HG03439 (cell line): Measurements from ENCODE around the gene SCOC.
"Not testable (repeated sequence)": the region's sequence is repeated elsewhere in the genome, so short reads cannot be mapped to it uniquely, and the experiment has no call there.

ENCODE experiments used
- ATAC-seq: cut with Tn5 transposase; IDR thresholded peaks from one replicate; pipeline ENCODE4 v1.9.1; 2021; ENCODE audit warnings: mild to moderate bottlenecking, moderate library complexity; ENCODE audit not compliant: unreplicated experiment

Gene SCOC

DNA sequence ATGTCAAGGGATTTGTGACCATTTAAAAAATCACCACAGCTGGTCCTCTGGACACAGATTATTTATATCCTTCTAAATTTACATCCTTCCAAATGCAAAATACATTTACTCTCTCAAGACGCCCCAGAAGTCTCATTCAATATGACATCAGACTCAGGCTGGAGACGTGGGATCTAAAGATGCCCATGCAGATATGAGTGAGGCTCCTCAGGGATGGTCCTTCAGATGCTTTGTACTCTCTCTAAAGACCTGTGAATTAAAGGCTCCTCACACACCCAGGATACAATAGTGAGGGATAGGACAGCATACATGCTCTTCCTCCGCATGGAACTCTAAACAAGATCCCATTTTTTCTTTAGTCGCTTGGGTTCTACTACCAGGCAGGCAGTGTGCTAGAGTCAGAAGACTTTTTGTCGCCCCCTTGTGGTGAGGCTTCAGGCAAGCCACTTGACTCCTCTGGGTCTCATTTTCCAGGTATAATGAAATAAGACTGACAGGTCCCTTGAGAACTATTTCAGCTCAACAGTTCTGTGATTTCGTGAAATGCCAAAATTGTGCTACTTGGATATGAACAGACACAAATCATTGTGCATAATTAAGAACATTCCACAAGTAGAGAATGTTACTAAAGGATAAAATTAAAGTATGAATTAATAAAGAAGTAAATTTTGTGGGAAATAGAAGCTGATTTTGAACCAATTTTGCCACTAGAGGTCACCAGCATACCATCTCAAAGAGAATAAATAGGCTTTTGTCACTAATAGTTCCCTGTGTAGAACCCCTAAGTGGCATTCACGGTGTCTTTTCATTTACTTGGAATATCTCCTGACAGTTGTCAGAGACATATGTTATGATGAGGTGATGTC lies 13.7 kb upstream of the SCOC start:
- peak; percentile 95 for ATAC-seq

DNA sequence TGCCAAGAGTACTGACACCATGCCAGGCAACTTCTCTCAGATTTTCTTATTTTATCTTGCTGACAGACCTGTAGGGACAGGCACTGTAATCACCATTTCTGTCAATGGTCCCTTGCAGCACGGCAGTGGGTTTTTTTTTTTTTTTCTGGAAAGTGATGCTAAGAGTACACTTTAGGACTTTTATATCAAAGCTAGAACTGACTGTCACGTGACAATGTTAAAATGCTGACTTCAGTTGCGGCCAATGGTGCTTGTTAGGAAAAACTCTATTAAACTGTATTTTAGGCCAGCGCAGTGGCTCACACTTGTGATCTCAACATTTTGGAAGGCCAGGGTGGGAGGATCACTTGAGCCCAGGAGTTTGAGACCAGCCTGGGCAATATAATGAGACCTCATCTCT lies 12.3 kb upstream of the SCOC start:
- ATAC-seq = no peak

DNA sequence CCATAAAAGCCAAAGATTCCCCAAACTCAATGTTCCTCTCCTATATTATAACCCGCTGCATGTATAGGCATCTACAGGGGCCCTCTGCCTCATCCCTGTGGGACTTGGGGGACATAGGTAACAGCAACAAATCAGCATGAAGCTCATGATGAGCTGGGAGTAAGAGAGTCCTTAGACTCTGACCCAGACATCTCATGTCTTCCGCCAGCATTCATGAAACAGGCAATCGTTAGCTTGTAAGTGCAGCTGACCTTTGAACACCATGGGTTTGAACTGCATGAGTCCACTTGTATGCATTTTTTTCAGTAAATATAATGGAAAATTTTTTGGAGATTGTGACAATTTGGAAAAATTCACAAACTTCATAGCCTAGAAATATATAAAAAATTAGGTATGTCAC lies 10.4 kb upstream of the SCOC start:
- no peak for ATAC-seq

DNA sequence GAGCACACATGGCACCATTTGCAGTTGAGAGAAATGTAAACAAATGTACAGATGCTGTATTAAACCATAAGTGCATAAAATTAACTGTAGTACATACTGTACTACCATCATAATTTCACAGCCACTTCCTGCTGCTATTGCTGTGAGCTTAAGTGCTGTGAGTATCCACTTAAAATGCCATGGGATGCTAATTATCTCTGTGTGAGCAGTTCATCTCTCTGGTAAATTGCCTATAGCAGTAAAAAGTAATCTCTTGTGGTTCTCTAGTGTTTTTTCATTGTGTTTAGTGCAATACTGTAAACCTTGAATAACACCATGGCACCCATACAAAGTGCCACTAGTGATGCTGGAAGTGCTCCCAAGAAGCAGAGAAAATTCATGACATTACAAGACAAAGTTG lies 9.9 kb upstream of the SCOC start:
- no peak for ATAC-seq

DNA sequence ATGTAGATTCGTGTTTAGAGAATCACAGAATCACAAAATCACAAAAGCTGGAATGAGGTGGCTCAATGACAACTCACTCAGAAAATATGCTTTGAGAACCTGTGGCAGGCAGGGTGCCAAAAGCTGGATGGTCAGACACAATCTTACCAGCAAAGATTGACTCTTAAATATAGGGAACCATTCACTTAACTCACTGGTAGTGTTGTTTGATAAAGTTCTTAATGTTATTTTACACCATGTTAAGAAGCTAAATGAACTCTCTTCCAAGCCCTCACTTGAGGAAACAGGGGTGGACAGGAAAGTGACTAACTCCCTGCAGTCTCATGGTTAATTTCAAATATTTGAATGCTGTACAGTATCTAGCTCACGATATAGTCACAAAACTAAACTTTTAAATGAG lies 5.7 kb upstream of the SCOC start:
- no peak for ATAC-seq

DNA sequence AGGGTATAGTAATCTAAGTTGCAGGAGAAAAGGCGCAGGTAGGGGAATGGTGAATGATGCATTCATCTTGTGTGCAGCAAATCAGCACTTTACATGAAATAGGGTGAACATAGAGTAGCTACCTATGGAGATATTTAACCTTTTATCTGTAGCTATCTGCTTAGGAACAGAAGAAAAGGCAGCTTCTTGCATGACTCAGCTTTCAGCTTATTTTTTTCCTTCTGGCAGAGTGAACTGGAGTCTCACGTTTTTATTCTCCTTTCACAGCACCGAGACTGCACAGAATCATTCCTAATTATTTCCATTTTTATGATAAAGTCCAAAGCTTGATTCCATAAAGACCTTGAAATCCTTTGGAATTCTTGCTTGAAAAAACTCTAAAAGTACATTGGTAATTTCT lies 4.8 kb upstream of the SCOC start:
- no peak for ATAC-seq

DNA sequence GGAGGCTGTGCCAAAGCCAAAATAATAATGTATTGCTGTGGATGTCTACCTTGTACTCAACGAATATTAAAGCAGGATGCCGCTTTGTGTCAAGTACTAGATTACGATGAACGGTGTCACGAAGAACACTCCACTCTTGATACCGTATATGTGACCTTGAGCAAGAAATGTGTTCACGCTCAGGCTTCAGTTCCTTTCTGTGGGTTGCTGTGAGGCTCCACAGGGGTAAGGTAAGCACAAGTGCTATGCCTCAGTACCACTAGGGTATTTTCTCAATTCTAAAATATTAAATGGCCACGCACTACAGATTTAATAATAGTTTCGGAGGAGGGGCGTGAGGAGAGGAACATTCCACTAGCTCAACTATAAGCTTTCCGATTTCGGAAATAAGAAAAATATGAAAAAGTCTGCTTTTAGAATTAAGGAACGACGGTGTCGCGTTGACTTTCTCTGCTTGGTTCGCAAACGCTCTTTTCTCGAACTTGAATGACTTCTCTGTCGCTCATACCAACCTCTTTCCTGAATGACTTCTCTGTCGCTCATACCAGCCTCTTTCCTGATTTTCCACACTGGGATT lies 607 bp upstream of the SCOC start:
- peak; percentile 57 for ATAC-seq

DNA sequence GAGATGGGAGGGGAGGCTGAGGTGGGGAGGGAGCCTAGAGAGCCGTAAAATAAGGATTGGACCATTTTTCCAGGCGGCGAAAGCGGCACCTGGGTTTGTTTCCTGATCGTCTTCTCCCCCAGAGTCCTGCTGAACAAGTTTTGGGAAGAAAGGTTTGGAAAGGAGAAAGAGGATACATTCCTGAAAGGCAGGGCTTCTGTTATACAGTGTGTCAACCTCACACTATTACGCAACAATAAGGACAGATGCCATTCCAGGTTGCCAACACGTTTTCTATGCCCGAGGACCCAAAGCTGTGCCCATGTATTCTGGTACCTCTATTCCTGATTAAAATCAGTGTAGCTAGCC lies 658 bp downstream of the SCOC start:
- no peak for ATAC-seq

DNA sequence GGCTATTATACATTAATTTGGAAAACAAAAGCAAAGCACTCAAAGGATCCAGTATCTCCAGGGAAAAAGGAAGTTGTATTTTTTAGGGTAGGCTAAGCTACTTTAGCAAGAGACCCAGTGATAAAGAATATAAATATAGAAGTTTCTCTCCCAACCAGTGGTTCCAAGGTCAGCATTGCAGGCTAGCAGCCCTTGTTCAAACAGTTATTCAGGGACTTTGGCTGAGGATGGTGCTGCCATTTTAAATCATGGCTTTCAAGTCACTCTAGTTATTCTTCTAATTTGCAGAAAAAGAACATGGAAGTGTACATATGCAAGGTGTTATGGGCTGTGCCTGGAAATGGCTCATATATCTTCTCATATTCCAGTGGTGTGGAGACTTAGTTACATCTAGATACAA lies 9.3 kb downstream of the SCOC start:
- ATAC-seq = no peak

DNA sequence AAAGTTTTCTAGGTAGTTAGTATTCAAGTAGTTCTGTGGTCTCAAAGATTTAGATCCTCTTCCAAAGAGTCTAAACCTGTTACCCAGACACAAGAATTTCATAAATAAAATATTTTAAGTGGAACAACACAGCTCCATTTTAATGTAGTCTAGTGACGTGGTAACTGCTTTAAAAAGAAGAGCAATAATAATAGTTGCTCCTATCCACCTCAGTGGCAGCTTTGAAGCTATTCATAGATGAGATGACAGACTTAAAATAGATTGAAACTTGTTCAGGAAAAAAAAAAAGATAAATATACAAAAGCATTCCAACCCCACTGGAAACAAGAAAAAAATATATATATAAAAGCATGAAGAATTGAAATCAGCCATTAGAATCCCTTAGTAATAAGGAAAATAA lies 14.6 kb downstream of the SCOC start:
- no peak for ATAC-seq

DNA sequence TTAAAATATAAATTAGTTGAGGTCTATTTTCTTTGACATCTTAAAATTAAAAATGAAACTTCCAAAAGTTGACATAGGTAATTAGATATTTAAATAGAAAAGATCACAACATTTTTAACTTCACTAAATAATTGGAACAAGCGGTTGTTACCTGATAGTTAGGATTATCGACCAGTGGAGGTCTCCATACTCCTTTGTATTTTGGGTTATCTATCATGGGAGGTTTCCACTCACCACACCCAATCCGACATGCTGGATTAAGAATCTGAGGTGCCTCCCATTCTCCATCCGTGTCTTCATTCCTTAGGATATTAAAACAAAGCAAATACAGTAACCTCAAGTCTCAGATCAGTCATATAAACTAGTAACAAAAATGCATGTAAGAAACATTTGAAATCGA lies 22.2 kb downstream of the SCOC start:
- ATAC-seq = no peak

DNA sequence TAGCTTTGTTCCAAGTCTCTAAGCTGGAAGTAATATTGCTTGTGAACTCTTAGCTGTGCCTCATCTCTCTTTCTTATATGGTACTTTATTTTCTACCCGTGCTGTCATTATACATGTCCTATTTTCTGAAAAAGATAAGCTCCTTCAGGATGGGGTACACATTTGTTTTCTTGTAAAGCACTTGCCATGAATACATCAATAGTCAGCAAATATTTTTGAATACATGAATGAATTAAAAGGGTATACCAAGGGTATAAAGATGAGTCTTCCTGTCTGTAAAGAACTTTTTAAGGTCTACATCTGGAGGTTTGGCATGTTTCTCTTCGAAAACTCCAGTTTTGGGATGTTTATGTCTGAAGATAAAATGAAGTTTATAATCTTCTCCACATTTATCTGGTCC lies 26.7 kb downstream of the SCOC start:
- no peak for ATAC-seq

DNA sequence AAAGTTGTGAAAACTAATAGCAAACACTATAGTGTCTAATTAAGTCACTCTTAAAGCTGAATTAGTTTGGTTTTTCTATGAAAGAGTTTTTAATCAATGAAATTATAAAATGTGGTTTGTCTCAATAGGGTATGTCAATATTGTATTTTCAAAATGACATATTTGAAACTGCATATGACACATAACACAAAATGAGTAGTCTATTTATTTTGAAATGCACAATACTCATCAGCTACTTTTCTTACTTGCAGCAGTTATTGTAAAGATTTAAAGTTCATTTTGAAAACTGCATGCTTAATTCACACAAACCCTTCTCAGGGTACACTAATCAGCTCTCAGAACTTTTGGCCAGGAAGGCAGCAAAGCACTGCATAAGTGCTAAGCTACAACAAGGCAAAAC lies 32.8 kb downstream of the SCOC start:
- no peak for ATAC-seq

DNA sequence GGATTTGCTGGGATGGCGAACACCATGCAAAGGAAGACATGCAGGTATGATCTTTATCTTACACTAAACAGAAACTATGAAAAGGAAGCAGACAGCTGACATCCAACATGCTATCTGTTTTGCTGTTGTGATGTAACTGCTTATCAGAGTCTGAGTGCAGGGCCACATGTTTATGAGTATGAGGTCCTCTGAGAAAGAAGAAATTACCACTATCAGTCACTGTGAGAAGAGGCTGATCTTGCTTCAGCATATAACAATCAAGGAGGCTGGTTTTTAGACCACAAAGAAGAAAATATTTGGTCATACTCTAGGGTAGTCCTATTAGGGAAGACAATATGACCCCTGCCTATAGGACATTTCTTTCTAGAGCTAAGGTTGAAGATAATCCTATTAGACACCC lies 35.5 kb downstream of the SCOC start:
- no peak for ATAC-seq

DNA sequence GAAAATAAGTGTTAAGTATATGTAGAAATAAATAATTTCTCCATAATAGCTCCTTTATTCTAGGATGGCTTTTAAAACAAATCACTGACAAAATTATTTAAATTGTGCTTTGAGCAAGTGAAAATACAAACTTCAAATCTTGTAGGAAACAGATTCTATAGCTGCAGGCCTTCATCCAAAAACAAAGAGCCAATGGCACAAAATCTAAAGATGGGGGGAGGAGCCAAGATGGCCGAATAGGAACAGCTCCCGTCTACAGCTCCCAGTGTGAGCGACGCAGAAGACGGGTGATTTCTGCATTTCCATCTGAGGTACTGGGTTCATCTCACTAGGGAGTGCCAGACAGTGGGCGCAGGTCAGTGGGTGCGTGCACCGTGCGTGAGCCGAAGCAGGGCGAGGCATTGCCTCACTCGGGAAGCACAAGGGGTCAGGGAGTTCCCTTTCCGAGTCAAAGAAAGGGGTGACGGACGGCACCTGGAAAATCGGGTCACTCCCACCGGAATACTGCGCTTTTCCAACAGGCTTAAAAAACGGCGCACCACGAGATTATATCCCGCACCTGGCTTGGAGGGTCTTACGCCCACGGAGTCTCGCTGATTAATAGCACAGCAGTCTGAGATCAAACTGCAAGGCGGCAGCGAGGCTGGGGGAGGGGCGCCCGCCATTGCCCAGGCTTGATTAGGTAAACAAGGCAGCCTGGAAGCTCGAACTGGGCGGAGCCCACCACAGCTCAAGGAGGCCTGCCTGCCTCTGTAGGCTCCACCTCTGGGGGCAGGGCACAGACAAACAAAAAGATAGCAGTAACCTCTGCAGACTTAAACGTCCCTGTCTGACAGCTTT lies 39.9 kb downstream of the SCOC start:
- ATAC-seq = not testable (repeated sequence)

DNA sequence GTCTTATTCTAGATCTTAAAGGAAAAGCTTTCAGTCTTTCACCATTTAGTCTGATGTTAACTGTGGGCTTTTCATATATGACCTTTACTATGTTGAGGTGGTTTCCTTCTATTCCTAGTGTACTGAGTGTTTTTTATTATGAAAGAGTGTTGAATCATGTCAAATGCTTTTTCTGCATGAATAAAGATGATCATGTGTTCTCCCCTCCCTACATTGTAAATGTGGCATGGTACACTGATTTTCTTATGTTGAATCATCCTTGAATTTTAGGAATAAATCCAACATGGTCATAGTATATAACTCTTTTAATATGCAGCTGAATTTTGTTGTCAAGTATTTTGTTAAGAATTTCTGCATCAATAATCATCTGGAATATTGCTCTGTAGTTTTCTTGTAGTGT lies 49.7 kb downstream of the SCOC start:
- no peak for ATAC-seq

DNA sequence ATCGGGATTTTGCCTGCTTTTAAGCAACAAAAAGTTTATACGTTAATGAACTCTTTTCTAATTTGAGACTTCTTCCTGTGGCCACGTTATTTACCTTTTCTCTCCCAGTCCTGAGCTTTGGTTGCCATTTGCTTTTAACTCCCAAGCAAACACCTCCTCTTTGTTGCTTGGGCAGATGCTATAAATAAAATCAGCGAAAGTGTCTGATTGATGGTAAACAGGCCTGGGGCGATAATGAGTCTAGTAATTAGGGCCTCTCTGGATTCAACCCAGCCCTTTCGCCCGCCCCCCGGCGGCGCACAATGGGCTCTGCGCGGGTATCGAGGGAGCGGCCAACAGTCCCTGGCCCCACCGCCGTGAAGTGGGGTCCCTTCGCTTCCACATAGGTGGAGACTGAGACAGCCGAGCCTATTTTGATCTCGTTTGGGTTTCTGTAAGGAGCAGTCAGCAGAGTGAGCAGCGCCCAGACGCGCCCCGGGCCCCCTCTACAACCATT lies 53.2 kb downstream of the SCOC start:
- ATAC-seq = peak; percentile 21

DNA sequence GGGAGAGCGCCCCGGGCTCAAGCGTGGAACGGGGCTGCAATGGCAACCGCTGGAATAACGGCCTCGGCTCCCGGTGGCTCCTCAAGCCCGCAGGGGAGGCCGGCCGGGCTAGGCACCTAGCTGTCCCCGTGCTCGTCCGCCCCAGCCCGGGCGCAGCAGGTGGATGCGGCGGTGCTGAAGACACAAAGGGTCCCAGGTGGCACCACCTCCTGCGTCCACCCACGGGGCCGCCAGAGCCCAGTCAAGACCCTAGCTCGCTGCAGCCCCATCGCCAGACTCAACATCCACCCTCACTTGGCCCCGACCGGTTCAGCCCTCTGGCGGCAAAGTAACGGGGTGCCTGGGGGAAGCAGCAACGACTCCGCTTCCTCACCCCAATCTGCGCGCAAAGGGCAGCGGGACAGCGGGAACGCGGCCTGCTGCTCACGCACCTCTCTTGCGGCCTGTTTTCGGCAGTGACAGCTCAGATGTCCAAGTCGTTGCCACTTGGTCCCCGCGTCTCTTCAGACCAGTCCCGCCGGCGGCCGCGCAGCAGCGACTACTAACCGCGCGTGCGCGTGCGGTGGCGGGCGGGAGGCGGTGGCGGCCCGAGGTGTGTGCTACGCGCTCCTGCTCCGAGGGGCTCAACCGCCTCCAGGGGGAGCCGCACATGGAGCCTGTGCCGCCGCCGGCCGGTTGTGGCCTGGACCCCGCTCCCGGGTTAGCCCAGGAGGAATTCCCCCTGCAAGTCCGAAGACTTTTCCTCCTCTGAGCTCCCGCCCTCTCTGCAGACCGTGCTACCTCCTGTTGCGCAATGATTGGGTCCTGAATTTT lies 53.9 kb downstream of the SCOC start, which contains the start of gene CLGN:
TSS of gene CLGN (minus strand) at position 543 of the 813 bp plus-strand sequence. CDS start 14,570 bp downstream, outside the sequence.
- ATAC-seq = peak; percentile 93

DNA sequence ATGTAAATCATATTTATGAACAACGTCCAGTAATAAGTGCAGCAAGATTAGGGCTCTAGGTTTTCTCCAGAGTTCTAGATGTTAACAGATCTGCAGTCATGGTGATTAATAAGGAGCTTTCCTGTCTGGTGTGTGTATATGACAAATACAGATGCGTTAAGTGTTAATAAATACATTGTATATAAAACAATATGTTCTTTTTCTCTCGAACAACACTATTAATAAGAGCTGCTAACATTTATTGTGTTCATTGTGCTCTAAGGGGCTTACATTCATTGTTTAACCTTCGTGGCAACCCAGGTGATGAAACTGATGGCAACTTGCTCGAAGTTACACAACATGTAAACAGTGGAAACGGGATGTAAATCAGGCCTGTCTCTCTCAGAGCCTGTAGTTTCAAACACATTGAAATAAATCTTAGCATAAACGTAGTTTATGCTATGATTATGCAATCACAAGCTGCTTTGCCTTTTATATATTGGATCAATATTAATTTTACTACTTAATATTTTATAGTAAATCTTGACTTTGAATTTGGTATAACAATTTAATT lies 54.5 kb downstream of the SCOC start:
- ATAC-seq = no peak
